Activated CD8-positive, alpha-beta T cell treated with anti-CD3 and anti-CD28 coated beads, Interleukin-2, amount 10 ng/mL, durations not matched to agents 7 days and 5 days (primary cell): Measurements from ENCODE around the gene NLRX1. TPM values are rescaled to one million over a fixed set of nuclear protein-coding genes. Genes with fewer than 3 reads are reported as not detected.
A peak's percentile ranks its signal among the peaks of the same experiment; 100 is the strongest.
"Not testable (repeated sequence)": the region's sequence is repeated elsewhere in the genome, so short reads cannot be mapped to it uniquely, and the experiment has no call there.

ENCODE experiments used
- ATAC-seq: fragments of 150-1000 bp; cut with Tn5 transposase; one replicate; pipeline ENCODE4 v1.10.0; 2021; ENCODE audit warnings: moderate library complexity
- CTCF ChIA-PET: fragments of 350-600 bp; sonication (Branson Sonifier 250); formaldehyde crosslinking; loops from one replicate; lab custom pipeline; 2021; ENCODE audit warnings: antibody characterized with exemption; lab: Charles Lee
- POLR2A ChIA-PET: fragments of 350-600 bp; sonication (Branson Sonifier 250); formaldehyde crosslinking; loops from one replicate; lab custom pipeline; 2021; ENCODE audit warnings: antibody characterized with exemption; lab: Charles Lee
- DNase-seq: peaks from one replicate; pipeline ENCODE4 v3.0.0-alpha.2; 2020
- H3K27ac Mint-ChIP-seq: one replicate; pipeline ENCODE4 v1.8.0; 2021; ENCODE audit warnings: mild to moderate bottlenecking, mixed read lengths
- H3K27me3 Mint-ChIP-seq: one replicate; pipeline ENCODE4 v1.8.0; 2021; ENCODE audit warnings: low read depth, mixed read lengths
- H3K36me3 Mint-ChIP-seq: one replicate; pipeline ENCODE4 v1.8.0; 2021; ENCODE audit warnings: low read depth, mixed read lengths
- H3K4me1 Mint-ChIP-seq: one replicate; pipeline ENCODE4 v1.8.0; 2021; ENCODE audit warnings: low read depth, mixed read lengths
- H3K4me3 Mint-ChIP-seq: one replicate; pipeline ENCODE4 v1.8.0; 2021; ENCODE audit warnings: mild to moderate bottlenecking, mixed read lengths
- H3K9me3 Mint-ChIP-seq: one replicate; pipeline ENCODE4 v1.8.0; 2022; ENCODE audit warnings: mixed read lengths; ENCODE audit not compliant: insufficient read depth
- total RNA-seq, 2 experiments: library from RNA; stranded (reverse); gene quantifications; one replicate each; pipeline ENCODE4 v1.2.3, GENCODE V29; 2021

Gene NLRX1
- total RNA-seq, 2 experiments from 2014 or later = 24.6 to 24.8 TPM

- no peaks in the 10 kb centered on the region for H3K36me3 Mint-ChIP-seq
Measured at GRCh38 chr11:119196833-119197483, 28.4 kb downstream of the NLRX1 start.

GRCh38 chr11:119198925-119199324 is 30.4 kb downstream of the NLRX1 start:
- Mint-ChIP-seq H3K4me3 (no peak overlapping the region), H3K4me1 (peaks cover 7% of the 10 kb centered on the region), H3K27me3 (peaks cover 3% of the 10 kb centered on the region), H3K9me3 (no peaks in the 10 kb centered on the region), H3K27ac (no peak overlapping the region), H3K36me3 (no peaks in the 10 kb centered on the region)
- ChIA-PET CTCF (interaction anchor here (1.3 to 4.1 kb wide), 2 partner anchors 30 to 124 kb away, joined by 3 to 31 read pairs; no protein-coding TSS in a partner anchor), POLR2A (no interaction called here)
- ATAC-seq = no peak
- DNase-seq = no peak

More at GRCh38 chr11:119196833-119197483, 28.4 kb downstream of the NLRX1 start:
- CTCF ChIA-PET = interaction anchor here (0.6 to 4.1 kb wide), 46 partner anchors 9 to 290 kb away, joined by 3 to 33 read pairs (median 4); partner anchors contain the start of genes CBL, DPAGT1, HMBS and NLRX1
- POLR2A ChIA-PET = interaction anchor here (2.1 kb wide), 1 partner anchor 102 kb away, joined by 8 read pairs; a partner anchor contains a TSS
- H3K27ac Mint-ChIP-seq = no peak overlapping the region
- peaks cover 4% of the 10 kb centered on the region for H3K4me1 Mint-ChIP-seq
- H3K9me3 Mint-ChIP-seq = no peaks in the 10 kb centered on the region
- DNase-seq (peak; percentile 85), ATAC-seq (peak; percentile 96)
- no peak overlapping the region for H3K4me3 Mint-ChIP-seq
- peaks cover 3% of the 10 kb centered on the region for H3K27me3 Mint-ChIP-seq

- CTCF ChIA-PET = interaction anchor here (0.8 to 8.3 kb wide), 4 partner anchors 83 to 137 kb away, joined by 3 to 93 read pairs (median 6); no protein-coding TSS in a partner anchor
- not testable (repeated sequence) for H3K36me3 Mint-ChIP-seq, H3K9me3 Mint-ChIP-seq, H3K4me3 Mint-ChIP-seq, DNase-seq, H3K27me3 Mint-ChIP-seq, H3K27ac Mint-ChIP-seq, ATAC-seq
- POLR2A ChIA-PET = interaction anchor here (1.2 kb wide), 1 partner anchor 106 kb away, joined by 4 read pairs; a partner anchor contains a TSS
- peaks cover 18% of the 10 kb centered on the region for H3K4me1 Mint-ChIP-seq
Measured at GRCh38 chr11:119201236-119201635, 32.7 kb downstream of the NLRX1 start.

- Mint-ChIP-seq H3K9me3 (no peaks in the 10 kb centered on the region), H3K36me3 (peaks cover 3% of the 10 kb centered on the region), H3K4me3 (no peak overlapping the region), H3K27ac (no peak overlapping the region), H3K27me3 (no peaks in the 10 kb centered on the region), H3K4me1 (peaks cover 16% of the 10 kb centered on the region)
- no peak for ATAC-seq
- DNase-seq = no peak
- ChIA-PET POLR2A (no interaction called here), CTCF (interaction anchor here (1.1 to 8.3 kb wide), 3 partner anchors 33 to 120 kb away, joined by 5 to 93 read pairs (median 7); no protein-coding TSS in a partner anchor)
Measured at GRCh38 chr11:119202554-119202953, 34.0 kb downstream of the NLRX1 start.

GRCh38 chr11:119204066-119204465 is 35.5 kb downstream of the NLRX1 start:
- ATAC-seq (no peak), DNase-seq (no peak)
- Mint-ChIP-seq H3K27me3 (no peaks in the 10 kb centered on the region), H3K36me3 (peaks cover 6% of the 10 kb centered on the region), H3K27ac (no peak overlapping the region), H3K4me1 (peaks cover 23% of the 10 kb centered on the region), H3K9me3 (no peaks in the 10 kb centered on the region), H3K4me3 (no peak overlapping the region)
- CTCF ChIA-PET = interaction anchor here (0.9 to 8.3 kb wide), 7 partner anchors 12 to 134 kb away, joined by 3 to 93 read pairs (median 12); no protein-coding TSS in a partner anchor
- POLR2A ChIA-PET = interaction anchor here (1.2 kb wide), 1 partner anchor 117 kb away, joined by 3 read pairs; no protein-coding TSS in a partner anchor

GRCh38 chr11:119205080-119205479 is 36.6 kb downstream of the NLRX1 start:
- Mint-ChIP-seq H3K4me3 (peak overlapping the region; percentile 82), H3K4me1 (peaks cover 28% of the 10 kb centered on the region), H3K9me3 (no peaks in the 10 kb centered on the region), H3K27ac (peak overlapping the region; percentile 34), H3K36me3 (peaks cover 9% of the 10 kb centered on the region), H3K27me3 (no peaks in the 10 kb centered on the region)
- DNase-seq = no peak
- ChIA-PET CTCF (interaction anchor here (0.6 to 8.3 kb wide), 25 partner anchors 9 to 121 kb away, joined by 3 to 93 read pairs (median 5); partner anchors contain the start of genes DPAGT1, HINFP and NLRX1), POLR2A (interaction anchor here (0.5 to 1.7 kb wide), 4 partner anchors 58 to 116 kb away, joined by 3 to 12 read pairs (median 5); no protein-coding TSS in a partner anchor)
- ATAC-seq = no peak

- Mint-ChIP-seq H3K4me1 (peaks cover 28% of the 10 kb centered on the region), H3K36me3 (peaks cover 12% of the 10 kb centered on the region), H3K27me3 (no peaks in the 10 kb centered on the region), H3K27ac (peak within 1 kb of the TSS; percentile 92), H3K9me3 (no peaks in the 10 kb centered on the region), H3K4me3 (peak within 1 kb of the TSS; percentile 99)
- ChIA-PET CTCF (interaction anchor here (0.6 to 8.3 kb wide), 42 partner anchors 9 to 175 kb away, joined by 3 to 93 read pairs (median 4); partner anchors contain the start of genes C2CD2L, DPAGT1, HINFP and NLRX1), POLR2A (interaction anchor here (0.5 to 2.4 kb wide), 18 partner anchors 18 to 139 kb away, joined by 3 to 12 read pairs (median 4); partner anchors contain the start of genes C2CD2L and HINFP)
- DNase-seq (peak; percentile 97), ATAC-seq (peak; percentile 87)
Measured at GRCh38 chr11:119205574-119206510, 37.3 kb downstream of the NLRX1 start, which contains the start of gene CBL. CBL (plus strand) TSS chr11:119206339; CDS start chr11:119206418, 79 bp downstream.

GRCh38 chr11:119206511-119207414 is 38.2 kb downstream of the NLRX1 start:
- H3K4me1 Mint-ChIP-seq = peaks cover 28% of the 10 kb centered on the region
- ChIA-PET POLR2A (interaction anchor here (0.5 to 2.4 kb wide), 16 partner anchors 19 to 131 kb away, joined by 3 to 12 read pairs (median 4); partner anchors contain the start of genes C2CD2L and HINFP), CTCF (interaction anchor here (0.6 to 8.3 kb wide), 39 partner anchors 8 to 197 kb away, joined by 3 to 93 read pairs (median 5); partner anchors contain the start of genes C2CD2L, DPAGT1, NLRX1 and SLC37A4)
- peak; percentile 43 for ATAC-seq
- peak overlapping the region; percentile 92 for H3K27ac Mint-ChIP-seq
- peaks cover 12% of the 10 kb centered on the region for H3K36me3 Mint-ChIP-seq
- H3K27me3 Mint-ChIP-seq = no peaks in the 10 kb centered on the region
- peak overlapping the region; percentile 99 for H3K4me3 Mint-ChIP-seq
- peak; percentile 65 for DNase-seq
- no peaks in the 10 kb centered on the region for H3K9me3 Mint-ChIP-seq

GRCh38 chr11:119207415-119207960 is 39.0 kb downstream of the NLRX1 start:
- Mint-ChIP-seq H3K27me3 (no peaks in the 10 kb centered on the region), H3K36me3 (peaks cover 12% of the 10 kb centered on the region), H3K4me3 (peak overlapping the region; percentile 99), H3K27ac (peak overlapping the region; percentile 92), H3K9me3 (no peaks in the 10 kb centered on the region), H3K4me1 (peaks cover 28% of the 10 kb centered on the region)
- no peak for DNase-seq
- ChIA-PET CTCF (interaction anchor here (0.9 to 8.3 kb wide), 10 partner anchors 11 to 197 kb away, joined by 3 to 93 read pairs (median 10); partner anchors contain the start of genes NLRX1 and SLC37A4), POLR2A (interaction anchor here (0.9 to 2.4 kb wide), 4 partner anchors 38 to 116 kb away, joined by 3 to 10 read pairs (median 4); no protein-coding TSS in a partner anchor)
- no peak for ATAC-seq
